SH-SY5Y (cell line): ENCODE measurements around the gene MND1.

Source experiments
- GATA2 ChIP-seq: IDR thresholded peaks from 2 replicates; pipeline ENCODE4 v1.6.1; 2011; ENCODE audit warnings: mild to moderate bottlenecking, low read depth, low read length
- GATA3 ChIP-seq: IDR thresholded peaks from 2 replicates; pipeline ENCODE4 v1.6.1; 2011; ENCODE audit warnings: low read depth, mild to moderate bottlenecking, low read length, moderate library complexity

- TF ChIP-seq GATA3 (no peak), GATA2 (no peak)
Measured at GRCh38 chr4:153452658-153453378, 108.3 kb downstream of the MND1 start.
